Measurements from ENCODE around the gene PIGU.

Gene PIGU

GRCh38 chr20:34575756-34576155 lies 101.1 kb downstream of the PIGU start:
- DNase-seq = no peak

- DNase-seq = no peak
Observed at GRCh38 chr20:34575271-34575670, 101.6 kb downstream of the PIGU start.

GRCh38 chr20:34574861-34575260 lies 102.0 kb downstream of the PIGU start:
- DNase-seq = no peak

GRCh38 chr20:34574426-34574825 lies 102.5 kb downstream of the PIGU start:
- no peak for DNase-seq

- DNase-seq = no peak
Observed at GRCh38 chr20:34573541-34574300, 103.2 kb downstream of the PIGU start.

GRCh38 chr20:34571753-34572152 lies 105.1 kb downstream of the PIGU start:
- DNase-seq = no peak

GRCh38 chr20:34570859-34571306 lies 106.0 kb downstream of the PIGU start:
- DNase-seq = peak; percentile 75

GRCh38 chr20:34569598-34569997 lies 107.3 kb downstream of the PIGU start:
- no peak for DNase-seq

- DNase-seq = no peak
Observed at GRCh38 chr20:34567892-34568865, 108.7 kb downstream of the PIGU start.

- DNase-seq = no peak
Observed at GRCh38 chr20:34566978-34567891, 109.7 kb downstream of the PIGU start.

- DNase-seq = no peak
Observed at GRCh38 chr20:34564833-34565232, 112.1 kb downstream of the PIGU start.

- DNase-seq = no peak
Observed at GRCh38 chr20:34562641-34563040, 114.3 kb downstream of the PIGU start.

- DNase-seq = no peak
Observed at GRCh38 chr20:34561661-34562060, 115.2 kb downstream of the PIGU start.

- DNase-seq = no peak
Observed at GRCh38 chr20:34560614-34561013, 116.3 kb downstream of the PIGU start.

- DNase-seq = no peak
Observed at GRCh38 chr20:34560141-34560523, 116.8 kb downstream of the PIGU start.

GRCh38 chr20:34559311-34560140 lies 117.4 kb downstream of the PIGU start:
- DNase-seq = no peak

- DNase-seq = peak; percentile 78
Observed at GRCh38 chr20:34558320-34559218, 118.3 kb downstream of the PIGU start, which contains the start of gene MAP1LC3A. Gene MAP1LC3A (plus strand): TSS chr20:34558718. CDS start chr20:34558869, 151 bp downstream.

GRCh38 chr20:34557936-34558319 lies 119.0 kb downstream of the PIGU start:
- no peak for DNase-seq

GRCh38 chr20:34553366-34553867 lies 123.5 kb downstream of the PIGU start:
- DNase-seq = no peak

- DNase-seq = no peak
Observed at GRCh38 chr20:34552569-34552968, 124.3 kb downstream of the PIGU start.
